Measurements from ENCODE around the gene COL19A1.

COL19A1 gene

DNA sequence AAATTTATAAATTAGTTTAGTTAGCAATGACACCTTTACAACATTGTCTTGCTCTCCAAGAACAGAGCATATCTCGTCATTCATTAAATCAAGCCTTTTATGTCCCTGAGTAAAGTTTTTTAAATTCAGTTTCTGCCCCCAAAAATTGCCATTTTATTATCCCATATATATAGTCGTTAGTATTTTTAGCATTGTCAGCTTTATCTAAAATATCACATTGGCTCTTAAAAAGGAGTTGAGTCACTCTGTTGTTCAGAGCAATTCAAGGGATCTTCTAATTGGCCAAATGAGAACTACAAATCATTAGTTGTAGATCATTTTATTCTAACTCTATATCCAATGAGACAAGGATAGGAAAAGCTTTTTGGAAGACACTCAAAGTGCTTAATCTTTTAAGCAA, 309.4 kb downstream of the COL19A1 start:
- no peak for DNase-seq

DNA sequence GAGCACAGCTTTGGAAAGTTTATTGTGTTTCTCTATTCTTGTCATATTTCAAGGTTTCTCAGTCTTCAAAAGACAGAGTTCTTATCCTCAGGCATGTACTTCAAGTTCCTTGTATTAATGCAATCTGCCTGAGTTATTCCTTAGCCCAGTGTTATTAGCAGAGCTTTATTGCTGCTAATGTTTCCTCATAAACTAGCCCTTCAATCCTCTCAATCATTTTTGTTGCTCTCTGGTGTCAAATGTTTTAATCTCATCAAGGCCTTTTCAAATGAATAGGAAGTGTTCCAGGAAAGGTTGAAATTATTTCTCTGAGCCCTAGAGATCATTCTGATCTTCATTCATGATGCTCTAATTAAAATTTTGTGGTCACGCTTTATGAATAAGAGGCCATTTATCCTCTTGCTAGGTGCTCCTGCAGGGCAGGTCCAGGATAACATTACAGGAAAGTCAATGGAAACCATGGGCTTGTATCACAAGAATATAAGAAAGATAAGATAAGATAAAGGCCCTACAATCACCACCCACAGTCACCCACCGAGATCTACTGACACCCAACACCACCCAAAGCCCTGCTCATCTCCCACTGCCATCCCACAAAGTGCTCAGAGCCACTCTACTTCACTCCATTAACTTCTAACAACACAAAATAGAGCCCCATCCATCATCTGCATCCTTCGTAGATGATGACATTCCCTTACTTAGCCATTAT, 310.6 kb downstream of the COL19A1 start:
- DNase-seq, result no peak

DNA sequence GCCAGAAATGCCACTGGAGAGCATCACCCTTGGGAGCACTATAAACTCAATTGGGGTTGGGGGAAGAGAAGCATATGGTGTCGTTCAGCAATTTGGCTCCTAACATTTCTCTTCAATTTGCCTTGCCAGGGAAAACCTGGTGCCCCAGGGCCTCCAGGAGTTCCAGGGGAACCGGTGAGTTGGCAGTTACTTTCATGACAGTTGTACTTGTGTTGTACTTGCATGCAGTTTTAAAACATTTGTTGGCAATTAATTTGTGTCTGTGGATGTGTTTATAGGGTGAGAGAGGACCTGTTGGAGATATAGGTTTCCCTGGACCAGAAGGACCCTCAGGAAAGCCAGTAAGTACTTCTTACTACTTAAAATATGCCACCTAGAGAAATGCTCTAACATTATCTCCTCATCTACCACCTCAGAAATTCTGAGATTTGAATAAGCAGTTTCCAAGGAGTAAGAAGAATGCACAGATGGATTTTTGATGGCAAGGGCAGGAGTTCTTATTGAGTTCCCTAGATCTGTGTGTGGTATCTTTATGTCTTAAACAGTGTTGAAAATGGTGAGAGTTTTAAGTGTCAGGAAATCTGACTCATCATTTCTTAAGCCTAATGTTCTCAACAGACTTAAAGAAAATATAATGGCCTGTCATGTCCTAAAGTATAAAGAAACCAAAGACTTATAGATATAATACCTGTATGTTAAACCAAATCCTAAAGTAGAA, 314.0 kb downstream of the COL19A1 start:
- peak; percentile 19 for DNase-seq

DNA sequence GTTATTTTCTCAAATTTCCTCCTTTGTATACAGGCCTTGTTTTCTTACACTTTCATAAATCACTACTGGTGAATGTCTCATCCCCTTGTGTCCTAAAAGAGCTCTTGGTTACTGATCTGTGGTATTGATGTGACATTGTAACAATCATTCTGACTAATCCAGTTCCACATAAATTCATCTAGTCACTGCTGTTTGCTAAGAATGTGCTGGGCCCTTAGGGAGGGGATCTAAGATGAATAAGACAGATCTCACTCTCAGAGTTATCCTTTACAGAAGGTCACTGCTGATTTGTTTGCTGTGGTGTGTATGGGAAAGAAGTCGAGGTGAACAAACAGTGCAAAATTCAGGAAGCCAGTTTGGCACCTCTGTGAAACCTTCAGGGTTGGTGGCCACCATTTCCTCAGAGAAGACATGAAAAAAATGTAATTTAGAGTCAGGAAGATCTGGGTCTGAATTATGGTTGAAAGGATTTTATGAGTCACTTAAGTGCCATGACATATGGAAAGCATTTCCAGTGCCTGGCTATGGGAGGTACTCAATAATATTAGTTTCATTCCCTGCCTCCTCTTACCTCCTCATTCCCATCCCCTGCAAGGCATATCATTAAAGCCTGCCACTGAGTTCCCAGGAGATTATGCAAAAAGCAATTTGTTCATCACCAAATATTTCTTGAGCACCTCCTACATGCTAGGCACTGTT, 314.7 kb downstream of the COL19A1 start:
- DNase-seq, result peak; percentile 52

DNA sequence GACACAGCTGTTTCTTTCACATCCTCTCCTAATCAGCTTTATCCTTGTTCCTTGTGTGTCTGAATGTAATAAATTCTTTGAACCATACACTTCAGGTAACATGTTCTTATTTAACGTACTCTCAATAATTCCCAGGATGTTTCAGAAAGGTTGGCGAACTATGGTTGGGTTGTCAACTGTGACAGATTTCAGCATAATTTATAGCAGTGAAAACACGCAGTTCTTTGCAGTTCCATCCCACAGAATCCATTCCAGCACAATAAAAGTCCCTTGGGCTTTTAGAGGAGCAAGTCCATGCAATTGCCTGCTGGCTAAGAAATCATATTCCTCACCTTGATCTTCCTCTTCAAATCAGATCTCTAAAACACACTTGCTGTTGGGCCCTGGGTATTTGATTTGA, 317.2 kb downstream of the COL19A1 start:
- no peak for DNase-seq

DNA sequence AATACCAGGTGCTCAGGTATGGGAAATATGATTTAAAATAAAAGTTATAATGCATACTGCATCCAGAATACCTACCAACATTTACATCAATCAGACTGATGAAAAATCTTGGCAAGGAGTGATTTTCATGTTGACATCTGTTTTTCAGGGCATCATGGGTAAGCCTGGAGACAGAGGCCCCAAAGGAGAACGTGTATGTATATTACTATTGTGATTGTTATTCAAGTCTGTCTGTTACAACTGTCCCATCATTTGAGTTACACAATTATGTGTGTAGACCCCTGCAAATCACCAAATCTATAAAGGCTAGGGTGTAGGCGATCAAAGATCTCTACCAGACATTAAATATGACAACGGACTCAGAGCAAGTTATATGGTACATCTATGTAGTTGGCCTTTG, 318.4 kb downstream of the COL19A1 start:
- DNase-seq, result no peak

DNA sequence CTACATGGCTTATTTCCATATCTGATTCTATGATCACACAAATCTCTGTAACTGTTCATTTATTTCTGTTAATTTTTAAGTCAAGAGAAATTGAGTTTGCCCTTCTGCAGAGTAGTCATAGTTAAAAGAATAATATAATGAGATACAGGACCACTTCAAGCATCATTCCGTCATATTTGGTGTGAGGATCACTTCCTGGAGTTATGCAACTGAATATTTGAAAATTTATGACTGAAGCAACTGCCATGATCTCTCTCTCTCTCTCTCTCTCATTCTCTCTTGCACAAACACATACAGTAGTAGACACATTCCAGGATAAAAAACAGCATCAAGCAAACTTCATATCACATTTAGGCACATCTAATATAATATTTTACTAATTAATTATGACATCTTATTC, 320.1 kb downstream of the COL19A1 start:
- peak; percentile 14 for DNase-seq

DNA sequence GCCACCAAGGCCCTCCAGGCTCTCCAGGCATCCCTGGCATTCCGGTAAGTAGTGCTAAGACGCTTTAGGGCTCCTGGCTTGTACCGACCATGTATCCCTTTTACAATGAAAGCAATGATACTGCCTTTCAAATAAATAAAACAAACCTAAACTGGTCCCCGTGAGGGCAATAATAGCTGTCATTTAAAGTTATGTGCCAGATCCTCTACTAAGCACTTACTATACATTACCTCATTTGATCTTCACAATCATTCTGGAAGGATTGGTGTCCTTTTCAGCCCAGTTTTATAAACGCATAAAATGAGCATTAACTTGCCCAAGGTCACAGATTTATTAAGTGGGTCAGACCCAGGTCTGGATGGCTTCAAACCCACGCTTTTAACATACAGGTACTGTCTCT, 321.8 kb downstream of the COL19A1 start:
- no peak for DNase-seq

DNA sequence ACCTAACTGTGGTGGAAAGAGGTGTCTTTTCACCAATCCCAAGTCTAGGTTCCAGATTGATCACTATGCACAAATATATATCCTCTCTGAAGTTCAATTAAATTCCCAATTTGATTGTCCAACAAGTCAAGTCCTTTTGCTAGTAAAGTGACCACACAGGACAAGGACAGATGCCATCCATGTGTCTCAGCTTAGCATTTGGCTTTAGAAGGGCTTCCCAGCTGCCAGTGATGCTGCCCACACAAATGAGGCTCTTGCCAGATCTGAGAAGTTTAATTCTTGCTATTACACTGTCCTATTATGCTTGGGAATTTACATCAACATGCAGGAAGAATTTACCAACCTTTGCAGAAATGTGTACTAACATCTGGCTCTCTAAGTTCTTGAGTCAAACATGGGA, 328.1 kb downstream of the COL19A1 start:
- DNase-seq, result no peak

DNA sequence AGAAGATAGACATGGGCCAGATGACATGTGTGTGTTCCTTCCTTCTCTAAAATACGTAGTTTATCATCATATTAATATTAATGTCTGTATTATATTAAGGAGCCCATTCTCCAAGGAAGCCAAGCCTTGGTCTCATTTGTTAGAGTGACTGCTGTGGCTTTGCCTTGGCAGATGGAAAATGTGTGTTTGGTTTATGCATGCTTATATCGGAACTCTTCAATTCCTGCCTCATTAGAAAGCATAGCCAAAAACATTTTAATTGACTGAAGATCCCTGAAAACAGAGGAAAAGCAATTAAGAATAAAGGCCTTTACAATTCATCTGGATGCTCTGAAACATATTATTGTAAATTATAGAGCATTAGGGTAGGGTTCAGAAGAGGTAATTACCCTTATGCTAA, 330.2 kb downstream of the COL19A1 start:
- DNase-seq, result no peak

DNA sequence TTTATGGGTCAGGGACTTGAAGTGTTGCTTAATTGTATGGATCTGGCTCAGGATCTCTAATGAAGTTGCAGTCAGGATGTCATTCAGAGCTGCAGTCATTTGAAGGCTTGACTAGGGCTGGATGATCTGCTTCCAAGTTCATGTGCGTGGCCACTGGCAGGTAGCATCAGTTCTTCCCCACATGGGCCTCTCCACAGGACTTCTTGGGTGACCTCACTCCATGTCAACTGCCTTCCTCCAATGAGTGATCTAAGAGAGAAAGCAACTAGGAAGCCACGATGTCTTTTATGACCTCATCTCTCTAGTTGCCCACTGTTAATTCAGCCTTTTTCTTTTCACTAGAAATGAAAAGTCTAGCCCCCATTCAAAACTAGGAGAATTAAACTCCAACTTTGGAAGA, 332.4 kb downstream of the COL19A1 start:
- DNase-seq, result no peak

DNA sequence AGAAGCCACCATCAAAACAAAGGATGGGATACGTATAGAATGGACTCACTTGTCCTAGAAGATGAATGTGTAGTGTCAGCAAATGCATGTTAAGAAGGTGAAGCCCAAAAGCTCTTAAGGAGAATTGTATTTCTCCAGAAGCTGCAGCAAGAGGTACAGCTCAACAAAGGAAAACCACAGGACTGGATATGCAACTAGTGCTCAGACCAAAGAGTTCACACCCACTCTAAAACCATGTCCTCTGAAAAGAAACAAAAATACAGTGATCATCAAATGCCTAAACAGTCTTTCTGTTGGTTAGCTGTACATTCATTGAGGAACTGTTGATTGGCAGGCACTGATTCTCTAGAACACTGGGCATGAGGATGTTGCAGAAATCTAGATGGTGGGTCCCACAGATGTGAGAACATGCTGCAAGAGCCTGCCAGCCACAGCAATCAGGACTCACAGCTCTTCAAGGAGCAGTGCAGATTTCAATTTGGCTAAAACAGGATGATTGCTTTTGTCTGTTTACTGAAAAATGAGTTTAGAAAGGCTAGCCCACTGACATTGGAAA, 342.0 kb downstream of the COL19A1 start:
- DNase-seq, result no peak

GRCh38 chr6:70210462-70210861, 344.1 kb downstream of the COL19A1 start:
- DNase-seq, result no peak

DNA sequence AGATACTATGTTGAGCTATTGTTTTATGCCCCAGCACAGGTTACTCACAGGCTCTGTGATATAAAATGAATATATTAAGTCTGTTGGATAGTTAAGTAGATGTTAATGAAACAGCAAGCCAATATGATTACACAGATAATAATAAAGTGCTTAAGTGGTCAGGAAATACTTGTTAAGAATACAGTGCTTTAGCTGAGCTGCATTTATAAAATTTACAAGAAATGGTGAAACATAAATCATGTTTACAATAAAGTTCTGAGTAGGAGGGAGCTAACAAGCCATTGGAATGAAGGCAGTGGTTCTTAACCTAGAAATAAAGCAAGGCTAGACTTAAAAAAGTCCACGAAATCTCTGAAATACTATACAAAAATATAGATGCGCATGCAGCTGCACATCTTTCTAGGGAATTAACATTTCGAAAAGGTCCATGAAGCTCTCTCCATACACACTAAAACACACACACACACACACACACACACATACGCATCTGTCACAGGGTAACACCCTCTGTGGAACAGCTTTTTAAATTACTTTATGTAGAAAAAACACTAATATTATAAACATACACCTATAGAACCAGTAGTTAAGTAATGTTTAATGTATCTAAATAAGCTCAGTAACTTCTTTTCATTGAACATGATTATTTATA, 349.2 kb downstream of the COL19A1 start:
- no peak for DNase-seq

GRCh38 chr6:70216767-70217166, 350.4 kb downstream of the COL19A1 start:
- no peak for DNase-seq

DNA sequence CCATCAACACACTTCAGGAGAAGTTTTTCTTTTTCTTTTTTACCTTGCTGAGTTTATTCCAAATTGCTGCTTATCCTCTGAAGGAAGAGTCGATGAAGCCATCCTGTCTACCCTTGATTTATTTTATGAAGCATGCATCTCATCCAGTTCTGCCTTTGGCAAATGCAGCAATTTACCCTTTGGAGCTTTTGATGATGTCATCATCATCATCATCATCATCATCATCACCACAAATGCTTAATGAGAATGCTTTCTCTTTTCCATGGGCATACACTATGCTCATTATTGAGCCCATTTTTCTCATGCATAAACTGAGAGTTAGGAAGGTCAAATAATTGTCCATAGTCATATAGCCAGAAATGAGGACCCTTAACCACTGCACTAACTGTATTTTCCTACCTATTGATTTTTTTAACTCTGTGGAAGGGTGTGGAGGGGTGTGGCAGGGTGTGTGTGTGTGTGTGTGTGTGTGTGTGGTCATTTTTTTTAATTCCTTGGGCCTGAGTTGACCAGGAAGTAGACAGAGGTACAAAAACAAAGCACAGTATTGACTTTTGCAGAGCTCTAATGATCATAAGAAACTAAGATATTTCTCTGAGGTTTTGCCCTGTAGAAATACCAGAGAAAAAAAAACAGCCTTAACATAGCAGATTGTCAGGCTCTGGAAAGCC, 353.7 kb downstream of the COL19A1 start:
- DNase-seq, result no peak

DNA sequence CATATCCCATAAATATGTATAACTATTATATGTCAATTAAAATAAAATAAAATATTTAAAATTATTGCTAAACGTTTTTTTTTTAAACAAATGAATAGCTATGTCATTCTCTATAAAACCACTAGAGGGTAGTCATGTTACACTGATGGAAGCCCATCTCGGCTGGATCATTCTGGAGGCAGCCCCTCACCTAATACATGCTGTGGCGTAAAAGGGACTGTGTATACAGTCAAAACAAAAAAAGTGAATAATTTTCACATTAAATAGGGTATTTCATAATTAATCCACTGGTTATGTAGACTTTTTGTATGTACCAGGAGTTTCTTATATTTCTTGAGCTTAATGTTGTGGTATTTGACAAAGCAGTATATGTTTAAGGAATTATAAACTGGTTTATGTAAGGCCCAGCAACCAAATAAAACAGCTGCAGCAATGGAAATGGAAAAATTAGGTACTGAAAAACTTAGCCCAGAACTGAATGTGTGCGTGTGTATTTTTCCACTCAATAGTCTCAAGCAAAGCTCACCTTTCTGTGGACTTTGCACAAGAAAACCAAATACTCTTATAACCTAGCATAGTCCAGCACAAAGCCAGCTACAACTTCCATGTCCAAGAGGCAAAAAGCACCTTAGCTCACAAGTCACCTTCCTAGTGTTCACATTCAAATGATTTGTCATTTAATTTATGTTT, 354.8 kb downstream of the COL19A1 start:
- peak; percentile 30 for DNase-seq

GRCh38 chr6:70221715-70222438, 355.5 kb downstream of the COL19A1 start:
- no peak for DNase-seq

DNA sequence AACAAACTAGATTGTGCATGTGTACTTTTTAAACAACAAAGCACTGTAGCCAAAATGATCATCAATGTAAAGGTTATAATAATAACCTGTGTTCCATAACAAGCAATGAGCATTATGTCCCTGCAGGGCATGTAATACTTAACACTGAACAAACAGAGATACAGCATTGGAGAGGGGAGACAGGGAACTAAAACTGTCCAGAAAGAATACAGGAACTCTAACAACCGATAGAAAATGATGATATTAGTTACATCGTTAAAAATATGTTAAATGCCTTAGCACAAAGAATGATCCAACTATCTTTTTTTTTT, 356.0 kb downstream of the COL19A1 start:
- no peak for DNase-seq

- no peak for DNase-seq
Observed at GRCh38 chr6:70225055-70225454, 358.7 kb downstream of the COL19A1 start.

DNA sequence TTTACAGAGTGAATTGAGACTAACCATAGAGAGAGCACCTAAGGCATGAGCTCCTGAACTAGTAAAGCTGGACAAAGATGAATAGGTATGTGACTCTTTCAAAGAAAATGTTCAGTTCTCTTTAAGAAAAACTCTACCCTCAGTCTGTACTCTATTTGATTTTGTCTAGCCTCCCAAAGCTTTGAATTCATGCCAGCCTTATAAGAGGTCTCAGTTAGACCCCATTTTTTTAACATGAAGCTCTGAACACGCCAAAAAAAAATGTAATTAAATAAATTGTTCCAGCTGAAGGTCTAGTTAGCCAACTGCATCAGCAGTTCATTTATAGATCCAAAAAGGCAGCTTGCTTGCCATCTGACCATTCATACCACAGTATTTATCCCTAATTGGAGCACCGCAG, 365.0 kb downstream of the COL19A1 start:
- DNase-seq, result no peak

Data from fibroblast of skin of back (primary cell).